Ureter (tissue), 1 donor: Measurements from ENCODE around the gene KIF16B. TPM values are rescaled to one million over a fixed set of nuclear protein-coding genes. Genes with fewer than 3 reads are reported as not detected.
"Not testable (repeated sequence)": the region's sequence is repeated elsewhere in the genome, so short reads cannot be mapped to it uniquely, and the experiment has no call there.

Source experiments
- DNase-seq: peaks from one replicate; pipeline ENCODE4 v3.0.0-alpha.2; 2020; ENCODE audit warnings: low spot score
- total RNA-seq: library from RNA; stranded (reverse); gene quantifications from one replicate; pipeline ENCODE4 v1.2.4, GENCODE V29; 2023
- donor health status: DM: yes; HTN: yes; CAD: no.

The KIF16B gene
- total RNA-seq, 1 donor from 2014 or later, result 30.4 TPM

DNA sequence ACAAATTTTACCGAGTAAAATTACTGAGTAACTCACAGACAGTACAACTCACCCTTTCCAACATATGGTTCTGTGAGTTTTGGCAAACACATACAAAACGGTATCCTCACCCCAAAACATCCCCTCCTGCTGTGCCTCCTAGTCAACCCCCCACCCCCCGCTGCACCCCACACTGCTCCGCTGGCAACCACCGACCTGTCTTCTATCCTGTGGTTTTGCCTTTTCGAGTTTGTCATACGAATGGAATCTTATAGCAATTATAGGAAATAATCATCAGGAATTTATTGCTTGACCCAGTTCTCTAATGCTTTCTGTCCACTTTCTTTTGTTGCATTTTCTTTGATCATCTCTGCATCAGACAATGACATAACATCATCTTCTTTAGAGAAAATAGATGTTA lies 312.3 kb downstream of the KIF16B start:
- no peak for DNase-seq

DNA sequence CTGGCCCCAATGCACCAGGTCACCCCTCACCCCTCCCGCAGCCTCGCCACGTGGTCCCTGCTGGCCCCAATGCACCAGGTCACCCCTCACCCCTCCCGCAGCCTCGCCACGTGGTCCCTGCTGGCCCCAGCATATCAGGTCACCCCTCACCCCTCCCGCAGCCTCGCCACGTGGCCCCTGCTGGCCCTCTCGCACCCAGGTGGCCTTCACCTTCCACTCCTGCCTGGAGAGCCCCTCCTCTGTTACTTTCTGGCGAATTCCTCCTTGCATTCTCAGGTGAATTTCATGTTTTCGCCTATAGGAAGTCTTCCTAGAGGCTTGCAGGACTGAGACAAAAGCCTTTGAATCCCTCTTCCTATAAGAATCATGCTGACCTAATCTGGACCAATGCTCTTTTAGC lies 313.1 kb downstream of the KIF16B start:
- not testable (repeated sequence) for DNase-seq

GRCh38 chr20:16258766-16259165 lies 314.5 kb downstream of the KIF16B start:
- DNase-seq, result no peak

DNA sequence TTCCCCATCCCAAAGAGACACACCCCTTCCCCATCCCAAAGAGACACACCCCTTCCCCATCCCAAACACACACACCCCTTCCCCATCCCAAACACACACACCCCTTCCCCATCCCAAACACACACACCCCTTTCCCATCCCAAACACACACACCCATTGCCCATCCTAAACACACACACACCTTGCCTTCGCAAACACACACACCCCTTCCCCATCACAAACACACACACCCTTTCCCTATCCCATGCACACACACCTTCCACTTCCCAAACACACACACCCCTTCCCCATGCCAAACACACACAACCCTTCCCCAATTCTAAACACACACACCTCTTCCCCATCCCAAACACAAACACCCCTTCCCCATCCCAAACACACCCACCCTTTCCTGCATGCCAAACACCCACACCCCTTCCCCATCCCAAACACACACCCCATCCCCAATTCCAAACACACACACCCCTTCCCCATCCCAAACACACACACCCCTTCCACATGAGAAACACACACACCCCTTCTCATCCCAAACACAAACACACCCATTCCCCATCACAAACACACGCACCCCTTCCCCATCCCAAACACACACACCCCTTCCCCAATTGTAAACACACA lies 315.3 kb downstream of the KIF16B start:
- DNase-seq, result no peak

GRCh38 chr20:16257021-16257420 lies 316.2 kb downstream of the KIF16B start:
- no peak for DNase-seq

DNA sequence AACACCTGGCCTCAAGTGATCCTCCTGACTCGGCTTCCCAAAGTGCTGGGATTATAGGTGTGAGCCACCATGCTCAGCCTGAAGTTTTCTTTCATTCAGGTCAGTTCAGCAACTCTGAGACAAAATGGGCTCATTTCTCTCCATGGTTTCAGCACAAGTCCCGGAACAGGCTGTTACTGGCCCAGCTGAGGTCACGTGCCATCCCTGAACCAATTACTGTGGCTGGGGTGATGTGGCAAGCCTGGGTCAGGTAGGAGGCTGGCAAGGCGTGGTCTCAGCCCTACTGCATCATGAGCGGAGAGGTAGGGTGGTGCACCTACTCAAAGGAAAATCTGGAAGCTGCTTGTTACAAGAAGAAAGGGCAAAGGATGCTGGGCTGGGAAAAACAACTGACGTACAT lies 326.4 kb downstream of the KIF16B start:
- no peak for DNase-seq

- no peak for DNase-seq
Measured at GRCh38 chr20:16246291-16246690, 327.0 kb downstream of the KIF16B start.

GRCh38 chr20:16245879-16246278 lies 327.4 kb downstream of the KIF16B start:
- no peak for DNase-seq

- no peak for DNase-seq
Measured at GRCh38 chr20:16244892-16245291, 328.4 kb downstream of the KIF16B start.

- DNase-seq, result no peak
Measured at GRCh38 chr20:16243470-16243869, 329.8 kb downstream of the KIF16B start.

DNA sequence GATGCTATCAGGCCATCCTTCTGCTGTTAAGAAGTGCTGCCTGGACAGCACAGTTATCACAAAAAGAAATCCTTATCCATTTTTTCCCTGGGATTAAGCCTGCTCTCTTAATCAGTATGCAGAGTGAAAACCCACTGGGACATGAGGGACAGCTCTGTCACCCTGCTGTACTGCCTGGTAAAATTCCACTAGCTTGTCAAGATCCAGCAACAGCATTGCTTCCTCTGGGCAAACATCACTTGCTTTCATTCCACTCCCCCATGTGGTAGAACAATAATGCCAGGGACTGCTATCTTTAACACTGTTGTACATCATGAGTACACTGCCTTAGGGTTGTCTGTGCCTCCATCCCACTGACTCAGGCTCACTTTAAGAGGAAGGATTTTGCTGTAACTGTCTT lies 331.3 kb downstream of the KIF16B start:
- DNase-seq, result no peak

- DNase-seq, result no peak
Measured at GRCh38 chr20:16240355-16240754, 332.9 kb downstream of the KIF16B start.

- no peak for DNase-seq
Measured at GRCh38 chr20:16236589-16237241, 336.5 kb downstream of the KIF16B start.

DNA sequence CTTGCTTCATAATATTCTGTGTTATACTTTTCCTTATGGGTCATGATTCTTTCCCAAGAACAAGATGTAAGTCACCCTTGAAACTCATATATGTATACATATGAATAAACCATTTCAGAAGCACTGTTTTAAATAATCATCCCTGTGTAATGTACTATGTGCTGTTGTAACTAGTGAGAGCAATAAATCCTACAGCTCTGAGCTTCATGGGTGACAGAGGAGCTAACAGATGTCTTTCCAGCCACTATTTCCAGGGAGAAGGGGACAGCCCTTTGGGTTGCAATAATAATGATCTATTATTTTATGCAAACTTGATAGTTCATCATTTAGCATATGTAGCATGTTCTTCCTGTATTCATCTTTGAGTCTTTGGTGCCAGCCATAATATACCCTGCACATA lies 342.8 kb downstream of the KIF16B start:
- DNase-seq, result no peak

GRCh38 chr20:16229813-16230212 lies 343.4 kb downstream of the KIF16B start:
- no peak for DNase-seq

- DNase-seq, result no peak
Measured at GRCh38 chr20:16228722-16229121, 344.5 kb downstream of the KIF16B start.

GRCh38 chr20:16226961-16227360 lies 346.3 kb downstream of the KIF16B start:
- not testable (repeated sequence) for DNase-seq

DNA sequence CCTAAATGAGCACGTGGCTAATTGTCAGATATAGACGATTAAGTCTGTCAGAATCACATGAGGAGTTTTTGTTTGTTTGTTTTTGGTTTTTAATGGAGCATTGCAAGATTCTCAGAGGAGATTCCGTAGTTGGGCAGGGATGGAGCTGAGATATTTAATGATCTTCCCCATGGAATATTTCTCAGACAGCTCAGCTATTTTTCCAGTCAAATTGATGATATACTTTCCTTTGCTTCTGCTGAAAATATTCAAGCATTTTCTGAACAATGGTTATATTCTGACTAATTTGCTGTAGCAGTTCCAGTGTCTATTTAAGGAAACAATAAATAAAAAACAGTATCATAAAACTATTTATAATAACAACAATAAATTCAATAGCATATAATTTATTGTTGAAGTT lies 348.4 kb downstream of the KIF16B start:
- DNase-seq, result no peak

GRCh38 chr20:16222859-16223411 lies 350.3 kb downstream of the KIF16B start:
- no peak for DNase-seq
